G401.6 (cell line): ENCODE measurements around the gene KBTBD3.

Source experiments
- FAIRE-seq: peaks from 2 replicates; lab custom pipeline; 2012; peaks lifted over from hg19 to GRCh38; lab: Jason Lieb, UNC

Gene KBTBD3

GRCh38 chr11:106001304-106002012 is 75.7 kb downstream of the KBTBD3 start:
- FAIRE-seq: no peak
